Fibroblast of lung (primary cell): Measurements from ENCODE around the gene ASCL2. TPM values are rescaled to one million over a fixed set of nuclear protein-coding genes. Genes with fewer than 3 reads are reported as not detected.

Source experiments
- DNase-seq, 2 donors: peaks; one replicate each; pipeline versions ENCODE4 v3.0.0 to v3.0.0-alpha.2; 2010; ENCODE audit warnings: low read depth in 2 of 2
- H2AFZ ChIP-seq: 2 replicates; pipeline ENCODE4 v1.5.1; 2012; ENCODE audit warnings: low read length, control low read depth, inconsistent platforms
- H3K27ac ChIP-seq: 2 replicates; pipeline ENCODE4 v1.5.1; 2011; ENCODE audit warnings: low read length, control low read depth; ENCODE audit not compliant: insufficient read depth
- H3K27me3 ChIP-seq: 2 replicates; pipeline ENCODE4 v1.5.1; 2011; ENCODE audit warnings: mild to moderate bottlenecking, low read length; ENCODE audit not compliant: control insufficient read depth, insufficient read depth
- H3K36me3 ChIP-seq: 2 replicates; pipeline ENCODE4 v1.5.1; 2011; ENCODE audit warnings: low read length; ENCODE audit not compliant: control insufficient read depth, insufficient read depth
- H3K4me1 ChIP-seq: 2 replicates; pipeline ENCODE4 v1.5.1; 2011; ENCODE audit warnings: low read length; ENCODE audit not compliant: control insufficient read depth, insufficient read depth; ENCODE audit errors: extremely low read depth
- H3K4me2 ChIP-seq: 2 replicates; pipeline ENCODE4 v1.5.1; 2011; ENCODE audit warnings: low read length, control low read depth; ENCODE audit not compliant: insufficient read depth; ENCODE audit errors: extremely low read depth
- H3K4me3 ChIP-seq, 4 experiments: fragments of 200-600 bp in 1 of 4; sonication (generic) in 1 of 4; replicated peaks in 1 of 4; 2 replicates each; pipeline ENCODE4 v1.5.1; 2011 to 2016; ENCODE audit warnings: low read length in 4 of 4, low read depth in 3 of 4, mild to moderate bottlenecking in 3 of 4, control low read depth in 2 of 4, inconsistent platforms in 1 of 4, mixed read lengths in 1 of 4; ENCODE audit not compliant: insufficient read depth in 1 of 4; ENCODE audit errors: control extremely low read depth in 1 of 4
- H3K79me2 ChIP-seq: 2 replicates; pipeline ENCODE4 v1.5.1; 2012; ENCODE audit warnings: mild to moderate bottlenecking, low read length, inconsistent platforms; ENCODE audit not compliant: control insufficient read depth, insufficient read depth
- H3K9ac ChIP-seq: 2 replicates; pipeline ENCODE4 v1.5.1; 2011; ENCODE audit warnings: mild to moderate bottlenecking, low read length, control low read depth; ENCODE audit not compliant: insufficient read depth
- H3K9me3 ChIP-seq: 2 replicates; pipeline ENCODE4 v1.5.1; 2012; ENCODE audit warnings: low read depth, low read length; ENCODE audit not compliant: control insufficient read depth, insufficient read depth
- H4K20me1 ChIP-seq: 2 replicates; pipeline ENCODE4 v1.5.1; 2011; ENCODE audit warnings: low read length; ENCODE audit not compliant: control insufficient read depth, insufficient read depth; ENCODE audit errors: extremely low read depth
- CTCF ChIP-seq, 2 donors: IDR thresholded peaks in 1 of 2; conservative IDR thresholded peaks in 1 of 2; 1 replicate in 1 of 2; 2 replicates in 1 of 2; pipeline ENCODE4 v1.5.1; 2011 to 2012; ENCODE audit warnings: low read length in 2 of 2, control low read depth in 1 of 2, inconsistent platforms in 1 of 2, low read depth in 1 of 2, mild to moderate bottlenecking in 1 of 2
- EZH2 ChIP-seq: IDR thresholded peaks from 2 replicates; pipeline ENCODE4 v1.5.1; 2012; ENCODE audit warnings: low read length, control low read depth, mild to moderate bottlenecking; ENCODE audit errors: missing control alignments
- polyA plus RNA-seq, 2 donors: library from polyadenylated mRNA; depleted of rRNA in 1 of 2; stranded (reverse) in 1 of 2; unstranded in 1 of 2; fragments of >200 nt; gene quantifications; 2 replicates each; pipeline ENCODE4 v1.2.1, GENCODE V29; 2011 to 2012; ENCODE audit warnings: missing spikeins in 1 of 2
- total RNA-seq: library from RNA; depleted of rRNA; stranded (reverse); fragments of >200 nt; gene quantifications from 2 replicates; pipeline ENCODE4 v1.2.1, GENCODE V29; 2014

Gene ASCL2
- total and polyA plus RNA-seq, 2 donors (not counting 1 experiment from before 2014, with no cell fraction given) = not detected

- H3K79me2 ChIP-seq = no peaks in the 10 kb centered on the region
- H2AFZ ChIP-seq = no peak overlapping the region
- H3K4me1 ChIP-seq = no peaks in the 10 kb centered on the region
- H3K4me2 ChIP-seq = no peak overlapping the region
- no peak for DNase-seq
- H3K36me3 ChIP-seq = no peaks in the 10 kb centered on the region
- no peak overlapping the region for H3K4me3 ChIP-seq
- no peaks in the 10 kb centered on the region for H4K20me1 ChIP-seq
- no peaks in the 10 kb centered on the region for H3K9me3 ChIP-seq
- H3K27me3 ChIP-seq = no peaks in the 10 kb centered on the region
- H3K9ac ChIP-seq = no peak overlapping the region
- TF ChIP-seq CTCF (conservative IDR thresholded peaks at IDR 0.05 in 1 of 2, IDR thresholded peaks at IDR 0.05 in 1 of 2; ENCODE audit: low read depth in 1 of 2, low read length in 2 of 2) (no peak), EZH2 (no peak)
- H3K27ac ChIP-seq = no peak overlapping the region
These were observed 34.6 kb downstream of the ASCL2 start for GRCh38 chr11:2235588-2236326.

GRCh38 chr11:2234963-2235362 lies 35.4 kb downstream of the ASCL2 start:
- H3K9me3 ChIP-seq = no peaks in the 10 kb centered on the region
- no peak overlapping the region for H3K27ac ChIP-seq
- no peak overlapping the region for H3K4me2 ChIP-seq
- TF ChIP-seq EZH2 (no peak), CTCF (conservative IDR thresholded peaks at IDR 0.05 in 1 of 2, IDR thresholded peaks at IDR 0.05 in 1 of 2; ENCODE audit: low read depth in 1 of 2, low read length in 2 of 2) (no peak)
- H3K79me2 ChIP-seq = no peaks in the 10 kb centered on the region
- no peaks in the 10 kb centered on the region for H4K20me1 ChIP-seq
- H2AFZ ChIP-seq = no peak overlapping the region
- no peak for DNase-seq
- H3K9ac ChIP-seq = no peak overlapping the region
- H3K4me3 ChIP-seq = no peak overlapping the region
- no peaks in the 10 kb centered on the region for H3K4me1 ChIP-seq
- no peaks in the 10 kb centered on the region for H3K36me3 ChIP-seq
- H3K27me3 ChIP-seq = no peaks in the 10 kb centered on the region

GRCh38 chr11:2233693-2234455 lies 36.5 kb downstream of the ASCL2 start:
- no peak overlapping the region for H3K9ac ChIP-seq

More at GRCh38 chr11:2233693-2234455, 36.5 kb downstream of the ASCL2 start:
- DNase-seq = no peak
- Histone ChIP-seq H3K79me2 (no peaks in the 10 kb centered on the region), H3K27me3 (no peaks in the 10 kb centered on the region), H4K20me1 (no peaks in the 10 kb centered on the region), H3K9me3 (no peaks in the 10 kb centered on the region), H2AFZ (no peak overlapping the region), H3K4me3 (no peak overlapping the region), H3K4me2 (no peak overlapping the region), H3K27ac (no peak overlapping the region), H3K36me3 (no peaks in the 10 kb centered on the region), H3K4me1 (no peaks in the 10 kb centered on the region)
- no peak for TF ChIP-seq CTCF (conservative IDR thresholded peaks at IDR 0.05 in 1 of 2, IDR thresholded peaks at IDR 0.05 in 1 of 2; ENCODE audit: low read depth in 1 of 2, low read length in 2 of 2)
- TF ChIP-seq EZH2 = no peak
